ENCODE measurements around the gene TNPO1.
A peak's percentile ranks its signal among the peaks of the same experiment; 100 is the strongest.

The TNPO1 gene

DNA sequence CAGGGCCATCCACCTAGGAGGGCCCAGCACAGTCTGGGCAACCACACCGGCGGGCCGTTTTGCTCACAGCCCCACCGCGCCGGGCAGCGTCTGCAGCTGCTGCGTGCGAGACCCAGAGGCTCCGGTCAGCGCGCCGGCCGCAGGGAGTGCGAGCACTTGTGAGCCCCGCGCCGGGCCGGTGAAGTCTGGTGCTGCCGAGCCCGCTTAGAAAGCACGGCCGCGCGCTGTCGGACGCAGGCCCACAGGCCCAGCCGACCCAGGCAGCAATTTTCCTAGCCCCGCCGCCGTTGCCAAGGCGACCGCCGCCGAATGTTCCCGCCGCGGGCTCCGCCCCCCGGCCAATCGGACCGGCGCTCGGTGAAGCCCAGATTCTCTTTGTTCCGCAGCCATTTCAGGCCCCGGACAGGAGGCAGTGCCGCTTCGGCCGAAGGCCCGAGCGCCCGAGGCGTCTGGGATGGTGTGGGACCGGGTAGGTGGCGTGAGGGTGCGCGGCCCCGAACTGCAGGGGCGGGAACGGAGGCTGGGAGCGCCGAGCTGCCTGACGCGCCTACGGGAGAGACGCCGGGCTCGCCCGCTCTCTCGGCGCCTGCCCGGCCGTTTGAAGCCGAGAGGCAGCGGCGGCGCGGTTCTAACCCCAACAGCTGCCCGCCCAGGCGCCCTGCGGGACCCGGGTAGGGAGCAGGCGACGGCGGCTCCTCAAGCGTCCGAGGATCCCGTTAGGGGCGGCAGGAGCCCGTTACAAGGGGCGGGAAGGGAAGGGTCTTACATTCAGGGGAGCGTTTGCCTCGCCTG is at the start of gene TNPO1:
TNPO1 (plus strand) TSS at position 378 of the 792 bp plus-strand sequence; CDS start at position 455, 77 bp downstream.
- Histone ChIP-seq H3K4me2 (ENCODE audit: insufficient read depth, low read length) (peak within 1 kb of the TSS; percentile 80), H3K9me3 (ENCODE audit: insufficient read depth, low read length, severe bottlenecking) (no peaks in the 10 kb centered on the region), H3K4me3 (ENCODE audit: low read depth in 1 of 2, low read length in 2 of 2) (peak within 1 kb of the TSS; percentile 56 to 89), H4K20me1 (ENCODE audit: insufficient read depth, low read length) (no peaks in the 10 kb centered on the region), H3K79me2 (ENCODE audit: insufficient read depth, low read length) (no peaks in the 10 kb centered on the region; the same call in 1 of the 2 replicates), H3K27me3 (ENCODE audit: insufficient read depth, low read length, poor library complexity) (peaks cover 46% of the 10 kb centered on the region), H3K36me3 (ENCODE audit: insufficient read depth, low read length) (no peaks in the 10 kb centered on the region), H3K9ac (ENCODE audit: low read depth, low read length) (peak within 1 kb of the TSS; percentile 72), H3K4me1 (ENCODE audit: insufficient read depth, low read length) (peaks cover 26% of the 10 kb centered on the region), H2AFZ (ENCODE audit: low read depth, low read length) (peak within 1 kb of the TSS; percentile 89), H3K27ac (ENCODE audit: low read length) (peak within 1 kb of the TSS; percentile 45)
- TF ChIP-seq EZH2 (IDR thresholded peaks at IDR 0.05; ENCODE audit: borderline replicate concordance, low read depth, low read length, severe bottlenecking): no peak
- TF ChIP-seq, protein P1, sequence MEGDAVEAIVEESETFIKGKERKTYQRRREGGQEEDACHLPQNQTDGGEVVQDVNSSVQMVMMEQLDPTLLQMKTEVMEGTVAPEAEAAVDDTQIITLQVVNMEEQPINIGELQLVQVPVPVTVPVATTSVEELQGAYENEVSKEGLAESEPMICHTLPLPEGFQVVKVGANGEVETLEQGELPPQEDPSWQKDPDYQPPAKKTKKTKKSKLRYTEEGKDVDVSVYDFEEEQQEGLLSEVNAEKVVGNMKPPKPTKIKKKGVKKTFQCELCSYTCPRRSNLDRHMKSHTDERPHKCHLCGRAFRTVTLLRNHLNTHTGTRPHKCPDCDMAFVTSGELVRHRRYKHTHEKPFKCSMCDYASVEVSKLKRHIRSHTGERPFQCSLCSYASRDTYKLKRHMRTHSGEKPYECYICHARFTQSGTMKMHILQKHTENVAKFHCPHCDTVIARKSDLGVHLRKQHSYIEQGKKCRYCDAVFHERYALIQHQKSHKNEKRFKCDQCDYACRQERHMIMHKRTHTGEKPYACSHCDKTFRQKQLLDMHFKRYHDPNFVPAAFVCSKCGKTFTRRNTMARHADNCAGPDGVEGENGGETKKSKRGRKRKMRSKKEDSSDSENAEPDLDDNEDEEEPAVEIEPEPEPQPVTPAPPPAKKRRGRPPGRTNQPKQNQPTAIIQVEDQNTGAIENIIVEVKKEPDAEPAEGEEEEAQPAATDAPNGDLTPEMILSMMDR (IDR thresholded peaks at IDR 0.05; ENCODE audit: borderline replicate concordance, extremely low read depth, low read length, poor library complexity, severe bottlenecking): no peak
- ATAC-seq (ENCODE audit: insufficient read depth, low read depth) (peak; percentile 86), DNase-seq (peak; percentile 68)

DNA sequence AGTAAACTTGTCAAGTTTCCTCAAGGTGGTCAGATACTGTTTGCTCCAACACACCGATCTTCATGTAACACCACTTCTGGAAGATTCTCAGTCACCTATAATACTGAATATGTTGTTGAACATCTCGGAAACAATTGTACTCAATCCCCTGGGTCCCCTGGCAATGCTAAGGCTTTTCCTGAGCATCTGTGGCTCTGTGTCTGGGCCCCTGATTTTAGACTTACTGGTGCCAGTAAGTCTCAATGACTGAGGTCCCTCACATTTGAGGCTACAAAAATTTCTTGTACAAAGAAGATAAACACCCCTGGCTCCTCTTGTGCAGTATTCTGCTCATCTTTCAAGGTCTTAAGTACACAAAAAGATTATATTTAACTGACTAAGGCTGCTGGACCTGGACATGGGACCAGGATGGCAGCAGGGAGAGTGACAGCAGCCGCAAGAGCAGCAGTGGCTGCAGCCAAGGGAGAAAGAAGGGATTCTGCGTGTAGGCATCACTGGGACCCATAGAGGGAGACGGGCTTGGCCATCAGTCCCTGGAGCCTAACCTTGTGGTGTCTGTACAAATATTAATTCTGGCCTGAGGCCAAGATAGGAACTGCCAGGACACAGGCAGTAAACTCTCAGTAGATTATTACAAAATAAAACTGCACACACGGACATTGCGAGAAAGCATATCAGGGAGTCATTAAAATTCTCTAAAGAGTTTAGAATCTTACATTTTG is 49.0 kb upstream of the TNPO1 start:
- Histone ChIP-seq H3K36me3 (ENCODE audit: insufficient read depth, low read length) (no peaks in the 10 kb centered on the region), H3K27ac (ENCODE audit: low read length) (no peak overlapping the region), H3K4me2 (ENCODE audit: insufficient read depth, low read length) (no peak overlapping the region), H4K20me1 (ENCODE audit: insufficient read depth, low read length) (no peaks in the 10 kb centered on the region), H3K9ac (ENCODE audit: low read depth, low read length) (no peak overlapping the region), H3K4me3 (ENCODE audit: low read depth in 1 of 2, low read length in 2 of 2) (no peak overlapping the region), H3K9me3 (ENCODE audit: insufficient read depth, low read length, severe bottlenecking) (no peaks in the 10 kb centered on the region), H3K79me2 (ENCODE audit: insufficient read depth, low read length) (no peaks in the 10 kb centered on the region), H2AFZ (ENCODE audit: low read depth, low read length) (no peak overlapping the region), H3K27me3 (ENCODE audit: insufficient read depth, low read length, poor library complexity) (no peaks in the 10 kb centered on the region), H3K4me1 (ENCODE audit: insufficient read depth, low read length) (no peaks in the 10 kb centered on the region)
- no peak for DNase-seq
- no peak for TF ChIP-seq EZH2 (IDR thresholded peaks at IDR 0.05; ENCODE audit: borderline replicate concordance, low read depth, low read length, severe bottlenecking)
- TF ChIP-seq, protein P1 (IDR thresholded peaks at IDR 0.05; ENCODE audit: borderline replicate concordance, extremely low read depth, low read length, poor library complexity, severe bottlenecking): no peak
- no peak for ATAC-seq (ENCODE audit: insufficient read depth, low read depth)

DNA sequence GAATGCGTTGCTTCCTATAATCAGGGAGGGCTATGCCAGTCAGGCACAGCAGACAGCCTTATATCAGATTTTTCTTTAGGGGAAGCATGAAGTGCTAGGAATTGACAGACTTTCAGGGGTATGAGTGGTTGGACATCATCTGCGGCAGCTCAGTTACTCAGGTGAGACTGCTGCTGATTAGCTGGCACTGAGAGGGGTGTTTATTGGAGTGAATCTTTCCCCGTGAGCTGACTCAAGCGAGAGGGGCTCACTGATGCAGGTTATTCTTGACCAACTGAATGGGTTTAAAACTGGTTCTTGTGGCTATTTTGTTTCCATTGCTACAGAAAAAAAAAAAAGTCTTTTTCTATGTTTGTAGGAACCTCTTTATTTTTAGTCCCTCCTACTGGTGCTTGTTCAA is 46.2 kb upstream of the TNPO1 start:
- ATAC-seq (ENCODE audit: insufficient read depth, low read depth): no peak

More for the DNA sequence above, 46.2 kb upstream of the TNPO1 start:
- Histone ChIP-seq H3K9me3 (ENCODE audit: insufficient read depth, low read length, severe bottlenecking) (no peaks in the 10 kb centered on the region), H3K27ac (ENCODE audit: low read length) (no peak overlapping the region), H3K79me2 (ENCODE audit: insufficient read depth, low read length) (no peaks in the 10 kb centered on the region), H3K36me3 (ENCODE audit: insufficient read depth, low read length) (no peaks in the 10 kb centered on the region), H4K20me1 (ENCODE audit: insufficient read depth, low read length) (no peaks in the 10 kb centered on the region), H3K9ac (ENCODE audit: low read depth, low read length) (no peak overlapping the region), H3K4me2 (ENCODE audit: insufficient read depth, low read length) (no peak overlapping the region), H3K4me3 (ENCODE audit: low read depth in 1 of 2, low read length in 2 of 2) (no peak overlapping the region), H3K4me1 (ENCODE audit: insufficient read depth, low read length) (no peaks in the 10 kb centered on the region), H3K27me3 (ENCODE audit: insufficient read depth, low read length, poor library complexity) (no peaks in the 10 kb centered on the region), H2AFZ (ENCODE audit: low read depth, low read length) (no peak overlapping the region)
- TF ChIP-seq, protein P1 (IDR thresholded peaks at IDR 0.05; ENCODE audit: borderline replicate concordance, extremely low read depth, low read length, poor library complexity, severe bottlenecking): no peak
- TF ChIP-seq EZH2 (IDR thresholded peaks at IDR 0.05; ENCODE audit: borderline replicate concordance, low read depth, low read length, severe bottlenecking): no peak
- DNase-seq: no peak

Data from DND-41 (cell line).